Measurements from ENCODE around the gene MOB1A. TPM values are rescaled to one million over a fixed set of nuclear protein-coding genes. Genes with fewer than 3 reads are reported as not detected.
A peak's percentile ranks its signal among the peaks of the same experiment; 100 is the strongest.

The MOB1A gene
- total and polyA plus RNA-seq, 10 of the 15 experiments (the other 5 are each of a cell fraction or from before 2014, with no cell fraction given): 41.2 to 232 (median 172) TPM

DNA sequence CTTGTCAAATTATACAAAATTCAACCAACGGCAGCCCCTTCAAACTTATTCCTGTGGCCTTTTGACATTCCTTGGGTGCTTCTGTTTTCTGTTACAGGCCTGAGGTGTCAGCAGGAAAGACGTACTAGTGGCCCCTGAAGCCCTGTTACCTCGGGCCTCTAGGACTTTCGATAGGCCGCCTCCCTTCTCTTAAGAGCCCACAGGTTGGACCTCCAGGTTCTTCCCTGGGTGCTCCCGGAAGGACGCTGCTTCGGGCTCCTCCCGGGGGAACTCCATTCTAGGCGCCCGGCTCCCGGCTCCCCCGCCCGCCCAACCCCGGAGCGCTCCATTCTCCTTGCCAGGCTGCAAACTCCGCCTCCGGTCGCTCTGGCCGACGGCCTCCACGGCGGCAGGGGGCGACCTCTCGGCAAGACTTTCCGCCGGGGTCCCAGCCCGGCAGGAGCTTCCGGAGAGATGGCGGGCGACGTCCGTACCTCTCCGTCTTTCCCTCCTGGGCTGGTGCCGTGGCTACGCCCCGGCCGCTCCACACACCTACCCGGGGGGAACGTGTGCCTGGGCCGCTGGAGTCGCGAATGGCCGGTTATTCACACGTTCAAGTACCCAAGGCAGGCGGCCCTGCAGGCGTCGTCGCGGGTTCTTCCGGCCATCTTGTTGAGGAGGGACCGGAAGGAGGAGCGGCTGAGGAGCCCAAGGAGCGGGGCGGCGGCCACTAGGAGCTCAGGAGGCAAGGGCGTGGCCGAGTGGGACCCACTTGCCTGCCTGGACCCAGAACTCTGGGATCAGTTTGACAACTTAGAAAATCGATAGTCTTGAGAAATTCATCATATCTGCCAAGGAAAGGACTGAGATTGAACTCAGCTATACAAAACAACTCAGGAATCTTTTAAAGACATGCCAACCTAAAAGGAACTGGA, 58.5 kb downstream of the MOB1A start (continued):
- TF ChIP-seq, protein P1, sequence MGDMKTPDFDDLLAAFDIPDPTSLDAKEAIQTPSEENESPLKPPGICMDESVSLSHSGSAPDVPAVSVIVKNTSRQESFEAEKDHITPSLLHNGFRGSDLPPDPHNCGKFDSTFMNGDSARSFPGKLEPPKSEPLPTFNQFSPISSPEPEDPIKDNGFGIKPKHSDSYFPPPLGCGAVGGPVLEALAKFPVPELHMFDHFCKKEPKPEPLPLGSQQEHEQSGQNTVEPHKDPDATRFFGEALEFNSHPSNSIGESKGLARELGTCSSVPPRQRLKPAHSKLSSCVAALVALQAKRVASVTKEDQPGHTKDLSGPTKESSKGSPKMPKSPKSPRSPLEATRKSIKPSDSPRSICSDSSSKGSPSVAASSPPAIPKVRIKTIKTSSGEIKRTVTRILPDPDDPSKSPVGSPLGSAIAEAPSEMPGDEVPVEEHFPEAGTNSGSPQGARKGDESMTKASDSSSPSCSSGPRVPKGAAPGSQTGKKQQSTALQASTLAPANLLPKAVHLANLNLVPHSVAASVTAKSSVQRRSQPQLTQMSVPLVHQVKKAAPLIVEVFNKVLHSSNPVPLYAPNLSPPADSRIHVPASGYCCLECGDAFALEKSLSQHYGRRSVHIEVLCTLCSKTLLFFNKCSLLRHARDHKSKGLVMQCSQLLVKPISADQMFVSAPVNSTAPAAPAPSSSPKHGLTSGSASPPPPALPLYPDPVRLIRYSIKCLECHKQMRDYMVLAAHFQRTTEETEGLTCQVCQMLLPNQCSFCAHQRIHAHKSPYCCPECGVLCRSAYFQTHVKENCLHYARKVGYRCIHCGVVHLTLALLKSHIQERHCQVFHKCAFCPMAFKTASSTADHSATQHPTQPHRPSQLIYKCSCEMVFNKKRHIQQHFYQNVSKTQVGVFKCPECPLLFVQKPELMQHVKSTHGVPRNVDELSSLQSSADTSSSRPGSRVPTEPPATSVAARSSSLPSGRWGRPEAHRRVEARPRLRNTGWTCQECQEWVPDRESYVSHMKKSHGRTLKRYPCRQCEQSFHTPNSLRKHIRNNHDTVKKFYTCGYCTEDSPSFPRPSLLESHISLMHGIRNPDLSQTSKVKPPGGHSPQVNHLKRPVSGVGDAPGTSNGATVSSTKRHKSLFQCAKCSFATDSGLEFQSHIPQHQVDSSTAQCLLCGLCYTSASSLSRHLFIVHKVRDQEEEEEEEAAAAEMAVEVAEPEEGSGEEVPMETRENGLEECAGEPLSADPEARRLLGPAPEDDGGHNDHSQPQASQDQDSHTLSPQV (IDR thresholded peaks at IDR 0.05): 0 out of 2 replicates have a peak, but pooled peaks have one; percentile 31
- TF ChIP-seq POLR2AphosphoS2 (IDR thresholded peaks at IDR 0.05; ENCODE audit: low read depth, low read length) (peak; percentile 46; the same call in 1 of the 2 replicates), BRCA1 (IDR thresholded peaks at IDR 0.05; ENCODE audit: low read depth, low read length) (no peak), EZH2 (IDR thresholded peaks at IDR 0.05; ENCODE audit: borderline replicate concordance, control insufficient read depth, low read depth, low read length) (no peak), KDM1A (IDR thresholded peaks at IDR 0.05; ENCODE audit: borderline replicate concordance) (no peak), WRNIP1 (IDR thresholded peaks at IDR 0.05; ENCODE audit: borderline replicate concordance, low read depth, low read length) (no peak), CBFB (IDR thresholded peaks at IDR 0.05; ENCODE audit: low read depth) (peak; percentile 41; the same call in 1 of the 2 replicates), YBX1 (IDR thresholded peaks at IDR 0.05) (no peak), PML (IDR thresholded peaks at IDR 0.05; ENCODE audit: low read length) (0 out of 2 replicates have a peak, but pooled peaks have one; percentile 55)
- TF ChIP-seq, protein P2, sequence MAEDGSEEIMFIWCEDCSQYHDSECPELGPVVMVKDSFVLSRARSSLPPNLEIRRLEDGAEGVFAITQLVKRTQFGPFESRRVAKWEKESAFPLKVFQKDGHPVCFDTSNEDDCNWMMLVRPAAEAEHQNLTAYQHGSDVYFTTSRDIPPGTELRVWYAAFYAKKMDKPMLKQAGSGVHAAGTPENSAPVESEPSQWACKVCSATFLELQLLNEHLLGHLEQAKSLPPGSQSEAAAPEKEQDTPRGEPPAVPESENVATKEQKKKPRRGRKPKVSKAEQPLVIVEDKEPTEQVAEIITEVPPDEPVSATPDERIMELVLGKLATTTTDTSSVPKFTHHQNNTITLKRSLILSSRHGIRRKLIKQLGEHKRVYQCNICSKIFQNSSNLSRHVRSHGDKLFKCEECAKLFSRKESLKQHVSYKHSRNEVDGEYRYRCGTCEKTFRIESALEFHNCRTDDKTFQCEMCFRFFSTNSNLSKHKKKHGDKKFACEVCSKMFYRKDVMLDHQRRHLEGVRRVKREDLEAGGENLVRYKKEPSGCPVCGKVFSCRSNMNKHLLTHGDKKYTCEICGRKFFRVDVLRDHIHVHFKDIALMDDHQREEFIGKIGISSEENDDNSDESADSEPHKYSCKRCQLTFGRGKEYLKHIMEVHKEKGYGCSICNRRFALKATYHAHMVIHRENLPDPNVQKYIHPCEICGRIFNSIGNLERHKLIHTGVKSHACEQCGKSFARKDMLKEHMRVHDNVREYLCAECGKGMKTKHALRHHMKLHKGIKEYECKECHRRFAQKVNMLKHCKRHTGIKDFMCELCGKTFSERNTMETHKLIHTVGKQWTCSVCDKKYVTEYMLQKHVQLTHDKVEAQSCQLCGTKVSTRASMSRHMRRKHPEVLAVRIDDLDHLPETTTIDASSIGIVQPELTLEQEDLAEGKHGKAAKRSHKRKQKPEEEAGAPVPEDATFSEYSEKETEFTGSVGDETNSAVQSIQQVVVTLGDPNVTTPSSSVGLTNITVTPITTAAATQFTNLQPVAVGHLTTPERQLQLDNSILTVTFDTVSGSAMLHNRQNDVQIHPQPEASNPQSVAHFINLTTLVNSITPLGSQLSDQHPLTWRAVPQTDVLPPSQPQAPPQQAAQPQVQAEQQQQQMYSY (CRISPR knock-in tag; IDR thresholded peaks at IDR 0.05): no peak
- TF ChIP-seq, protein P3, sequence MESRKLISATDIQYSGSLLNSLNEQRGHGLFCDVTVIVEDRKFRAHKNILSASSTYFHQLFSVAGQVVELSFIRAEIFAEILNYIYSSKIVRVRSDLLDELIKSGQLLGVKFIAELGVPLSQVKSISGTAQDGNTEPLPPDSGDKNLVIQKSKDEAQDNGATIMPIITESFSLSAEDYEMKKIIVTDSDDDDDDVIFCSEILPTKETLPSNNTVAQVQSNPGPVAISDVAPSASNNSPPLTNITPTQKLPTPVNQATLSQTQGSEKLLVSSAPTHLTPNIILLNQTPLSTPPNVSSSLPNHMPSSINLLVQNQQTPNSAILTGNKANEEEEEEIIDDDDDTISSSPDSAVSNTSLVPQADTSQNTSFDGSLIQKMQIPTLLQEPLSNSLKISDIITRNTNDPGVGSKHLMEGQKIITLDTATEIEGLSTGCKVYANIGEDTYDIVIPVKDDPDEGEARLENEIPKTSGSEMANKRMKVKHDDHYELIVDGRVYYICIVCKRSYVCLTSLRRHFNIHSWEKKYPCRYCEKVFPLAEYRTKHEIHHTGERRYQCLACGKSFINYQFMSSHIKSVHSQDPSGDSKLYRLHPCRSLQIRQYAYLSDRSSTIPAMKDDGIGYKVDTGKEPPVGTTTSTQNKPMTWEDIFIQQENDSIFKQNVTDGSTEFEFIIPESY (IDR thresholded peaks at IDR 0.05): no peak

Measured in GM12878 (cell line).